HG02588 (cell line): ENCODE data around the gene CSN3.
"Not testable (repeated sequence)": the region's sequence is repeated elsewhere in the genome, so short reads cannot be mapped to it uniquely, and the experiment has no call there.

Experiments
- ATAC-seq: cut with Tn5 transposase; IDR thresholded peaks from one replicate; pipeline ENCODE4 v1.9.1; 2021; ENCODE audit warnings: mild to moderate bottlenecking, moderate library complexity; ENCODE audit not compliant: unreplicated experiment

The CSN3 gene, protein sequence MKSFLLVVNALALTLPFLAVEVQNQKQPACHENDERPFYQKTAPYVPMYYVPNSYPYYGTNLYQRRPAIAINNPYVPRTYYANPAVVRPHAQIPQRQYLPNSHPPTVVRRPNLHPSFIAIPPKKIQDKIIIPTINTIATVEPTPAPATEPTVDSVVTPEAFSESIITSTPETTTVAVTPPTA

DNA sequence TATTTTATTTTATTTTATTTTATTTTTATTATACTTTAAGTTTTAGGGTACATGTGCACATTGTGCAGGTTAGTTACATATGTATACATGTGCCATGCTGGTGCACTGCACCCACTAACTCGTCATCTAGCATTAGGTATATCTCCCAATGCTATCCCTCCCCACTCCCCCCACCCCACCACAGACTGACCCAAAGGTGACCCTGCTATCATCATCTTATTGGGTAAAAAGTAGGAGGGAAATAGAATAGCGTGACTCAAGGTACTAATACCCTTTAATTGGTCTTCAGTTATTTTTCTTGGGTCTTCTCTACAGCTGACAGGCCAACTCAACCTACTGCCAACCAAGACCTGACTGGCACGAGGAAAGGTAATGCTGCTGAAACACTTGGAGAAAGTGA is at the start of gene CSN3:
CSN3 (plus strand) TSS at position 301 of the 400 bp plus-strand sequence. CDS start 2,223 bp downstream, outside the sequence.
- ATAC-seq = not testable (repeated sequence)

DNA sequence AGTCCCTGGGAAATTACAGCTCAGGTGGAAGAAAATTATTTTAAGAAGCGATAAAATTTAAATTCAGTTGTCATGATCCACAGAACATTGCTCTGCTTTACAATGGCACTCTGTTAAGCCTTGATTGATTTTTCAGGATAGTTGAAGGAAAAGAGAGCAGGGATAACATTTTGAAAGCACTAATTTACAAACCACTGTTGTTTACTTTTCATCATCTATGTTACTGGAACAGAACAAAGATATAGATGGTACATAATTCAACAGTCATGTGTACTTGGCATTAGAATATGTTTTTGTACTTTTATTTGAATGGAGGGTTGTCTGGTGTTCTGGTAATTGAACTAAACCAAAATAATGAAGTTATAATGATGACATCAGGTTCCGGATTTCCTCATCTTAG is 49.5 kb upstream of the CSN3 start:
- no peak for ATAC-seq

DNA sequence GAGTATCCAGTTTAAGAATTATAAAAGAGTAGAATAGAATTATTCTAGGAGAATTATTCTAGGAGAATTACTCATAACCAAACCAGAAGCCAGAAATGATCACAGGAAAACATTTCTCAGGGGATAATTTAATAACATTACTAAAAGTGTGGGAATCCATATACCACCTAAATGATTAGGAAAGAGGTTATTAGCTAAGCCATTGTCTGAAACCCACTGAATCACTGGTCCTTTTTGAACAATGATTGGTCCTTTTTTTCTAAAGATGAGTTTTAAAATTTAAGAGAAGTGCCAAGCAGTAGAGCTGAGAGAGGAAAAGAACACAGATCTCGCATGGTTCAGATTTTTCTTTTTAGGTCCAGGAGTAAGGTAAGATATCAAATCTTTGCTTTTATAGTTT is 47.0 kb upstream of the CSN3 start, which contains the start of gene ODAM:
ODAM (plus strand) TSS at position 301 of the 400 bp plus-strand sequence. CDS start 819 bp downstream, outside the sequence.
- no peak for ATAC-seq

DNA sequence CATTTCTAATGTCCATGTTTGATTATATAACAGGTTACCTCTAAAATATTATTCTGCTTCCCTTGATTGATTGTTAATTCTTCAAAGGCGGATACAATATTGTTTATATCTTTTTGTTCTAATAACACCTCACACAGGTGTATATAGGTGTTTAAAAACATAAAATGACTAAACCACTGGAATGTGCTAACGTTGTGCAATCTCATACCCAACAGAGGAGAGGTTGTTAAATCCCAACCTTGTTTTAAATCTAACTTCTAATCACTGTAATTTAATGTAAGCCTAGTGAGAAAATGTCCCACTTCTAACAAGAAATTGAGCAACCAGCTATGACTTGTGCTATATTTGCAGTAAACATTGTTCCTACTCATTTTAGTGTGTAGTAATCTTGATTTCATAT is 45.5 kb upstream of the CSN3 start:
- no peak for ATAC-seq

DNA sequence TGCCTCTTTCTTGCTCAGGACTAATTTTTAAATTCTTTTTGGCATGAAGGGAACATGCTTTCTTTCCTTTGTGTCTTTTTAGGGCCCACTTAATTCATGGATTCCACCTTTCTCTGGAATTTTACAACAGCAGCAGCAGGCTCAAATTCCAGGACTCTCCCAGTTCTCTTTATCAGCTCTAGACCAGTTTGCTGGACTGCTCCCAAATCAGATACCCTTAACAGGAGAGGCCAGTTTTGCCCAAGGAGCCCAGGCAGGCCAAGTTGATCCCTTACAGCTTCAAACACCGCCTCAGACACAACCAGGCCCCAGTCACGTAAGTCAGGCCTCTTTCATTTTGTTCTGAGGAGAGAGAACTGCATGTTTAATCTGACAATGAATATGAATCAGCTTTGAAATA is 44.6 kb upstream of the CSN3 start:
- no peak for ATAC-seq

DNA sequence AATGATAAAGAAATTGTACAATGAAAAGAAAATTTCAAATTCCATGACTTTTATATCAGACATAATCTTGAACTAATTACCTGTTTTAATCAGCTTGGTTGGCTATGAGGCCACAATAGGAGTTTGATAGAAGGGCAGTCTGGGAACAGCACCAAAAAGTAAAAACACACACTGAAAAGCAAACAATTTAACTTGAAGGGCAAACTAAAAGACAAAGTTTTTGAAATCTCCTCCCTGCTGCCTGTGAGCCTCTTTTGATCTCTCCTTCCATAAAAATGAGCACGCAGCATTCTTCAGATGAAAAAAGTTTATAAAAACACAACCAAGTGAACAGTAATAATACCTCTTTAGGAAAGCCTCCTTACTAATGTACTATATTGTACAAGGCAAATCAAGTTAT is 38.8 kb upstream of the CSN3 start:
- no peak for ATAC-seq

DNA sequence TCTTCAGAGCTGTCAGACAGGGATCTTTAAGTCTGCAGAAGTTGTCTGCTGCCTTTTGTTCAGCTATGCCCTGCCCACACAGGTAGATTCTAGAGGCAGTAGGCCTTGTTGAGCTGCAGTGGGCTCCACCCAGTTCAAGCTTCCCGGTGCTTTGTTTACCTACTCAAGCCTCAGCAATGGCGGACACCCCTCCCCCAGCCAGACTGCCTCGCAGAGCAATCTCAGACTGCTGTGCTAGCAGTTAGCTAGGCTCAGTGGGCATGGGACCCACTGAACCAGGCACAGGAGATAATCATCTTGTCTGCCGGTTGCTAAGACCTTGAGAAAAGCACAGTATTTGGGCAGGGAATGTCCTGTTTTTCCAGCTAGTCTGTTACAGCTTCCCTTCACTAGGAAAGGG is 29.6 kb upstream of the CSN3 start:
- not testable (repeated sequence) for ATAC-seq

DNA sequence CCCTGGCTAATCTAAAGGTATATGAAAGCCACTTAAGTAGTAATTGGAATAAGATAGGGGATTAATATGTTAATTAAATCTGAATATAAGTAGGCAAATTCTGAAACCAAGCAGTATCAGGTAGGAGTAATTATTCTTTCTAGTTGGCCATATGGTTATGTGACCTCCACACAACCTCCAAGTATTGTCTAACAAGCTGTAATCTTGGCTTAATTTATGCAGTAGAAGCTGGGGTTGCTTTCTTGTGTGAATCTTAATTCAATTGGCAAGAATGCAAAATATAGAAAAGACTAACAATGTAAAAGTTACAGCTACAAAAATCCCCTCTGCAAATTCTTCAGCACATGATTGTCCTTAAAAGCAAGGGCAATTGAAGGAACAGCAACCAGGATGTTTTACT is 26.3 kb upstream of the CSN3 start:
- not testable (repeated sequence) for ATAC-seq

DNA sequence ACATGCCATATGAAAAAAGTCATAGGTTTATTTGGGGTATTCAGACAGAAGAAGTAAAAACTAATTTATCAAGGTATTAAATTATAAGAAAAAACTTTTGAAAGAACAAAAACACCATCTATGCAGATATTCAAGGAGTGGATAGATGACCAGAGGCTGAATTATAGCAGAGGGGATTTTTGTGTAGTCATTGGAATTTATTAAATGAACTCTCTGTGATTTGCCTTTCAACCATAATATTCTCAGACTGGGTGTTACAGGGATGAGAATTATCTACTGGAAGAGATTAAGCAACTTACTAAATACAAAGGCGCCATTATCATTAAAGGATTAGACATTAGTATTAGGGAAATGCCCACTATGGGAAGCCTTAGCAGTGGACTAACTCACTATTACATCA is 25.8 kb upstream of the CSN3 start:
- ATAC-seq = not testable (repeated sequence)

DNA sequence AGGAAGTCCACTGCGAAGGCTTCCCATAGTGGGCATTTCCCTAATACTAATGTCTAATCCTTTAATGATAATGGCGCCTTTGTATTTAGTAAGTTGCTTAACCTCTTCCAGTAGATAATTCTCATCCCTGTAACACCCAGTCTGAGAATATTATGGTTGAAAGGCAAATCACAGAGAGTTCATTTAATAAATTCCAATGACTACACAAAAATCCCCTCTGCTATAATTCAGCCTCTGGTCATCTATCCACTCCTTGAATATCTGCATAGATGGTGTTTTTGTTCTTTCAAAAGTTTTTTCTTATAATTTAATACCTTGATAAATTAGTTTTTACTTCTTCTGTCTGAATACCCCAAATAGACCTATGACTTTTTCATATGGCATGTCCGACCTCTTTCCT is 21.0 kb upstream of the CSN3 start:
- ATAC-seq = not testable (repeated sequence)

DNA sequence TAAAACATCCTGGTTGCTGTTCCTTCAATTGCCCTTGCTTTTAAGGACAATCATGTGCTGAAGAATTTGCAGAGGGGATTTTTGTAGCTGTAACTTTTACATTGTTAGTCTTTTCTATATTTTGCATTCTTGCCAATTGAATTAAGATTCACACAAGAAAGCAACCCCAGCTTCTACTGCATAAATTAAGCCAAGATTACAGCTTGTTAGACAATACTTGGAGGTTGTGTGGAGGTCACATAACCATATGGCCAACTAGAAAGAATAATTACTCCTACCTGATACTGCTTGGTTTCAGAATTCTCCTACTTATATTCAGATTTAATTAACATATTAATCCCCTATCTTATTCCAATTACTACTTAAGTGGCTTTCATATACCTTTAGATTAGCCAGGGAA is 20.6 kb upstream of the CSN3 start:
- not testable (repeated sequence) for ATAC-seq

DNA sequence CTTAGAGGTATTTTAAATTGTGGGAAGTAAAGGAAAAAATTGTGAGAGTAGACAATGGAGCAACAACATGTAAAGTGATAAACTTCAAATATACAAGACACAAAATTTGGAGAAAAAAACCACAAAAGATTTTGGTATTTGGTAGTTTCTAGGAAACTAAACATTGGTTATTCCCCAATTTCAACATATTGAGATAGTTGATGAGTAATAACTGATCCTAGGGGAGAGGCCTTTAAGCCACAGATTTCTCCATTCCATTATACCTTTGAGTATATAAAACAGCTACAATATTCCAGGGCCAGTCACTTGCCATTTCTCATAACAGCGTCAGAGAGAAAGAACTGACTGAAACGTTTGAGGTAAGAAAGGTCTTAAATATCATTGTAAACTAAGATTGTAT is 16.6 kb upstream of the CSN3 start, which contains the start of gene FDCSP:
FDCSP (plus strand) TSS at position 301 of the 400 bp plus-strand sequence. CDS start 5,071 bp downstream, outside the sequence.
- ATAC-seq = no peak

DNA sequence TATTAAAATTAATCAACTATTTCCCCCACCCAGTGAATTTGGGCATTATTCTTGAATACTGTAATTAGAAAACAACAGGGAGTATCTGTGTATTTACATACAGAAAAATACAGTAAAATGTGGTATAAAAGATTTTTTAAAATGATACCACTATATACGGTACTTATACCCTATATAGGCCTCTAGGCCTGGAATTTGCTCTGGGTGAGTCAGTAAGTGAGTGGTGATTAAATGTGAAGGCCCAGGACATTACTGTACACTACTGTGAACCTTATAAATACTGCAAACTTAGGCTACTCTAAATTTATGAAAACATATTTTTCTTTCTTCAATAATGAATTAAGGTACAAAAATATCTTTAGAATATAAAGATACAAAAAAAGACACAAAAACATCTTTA is 6.3 kb upstream of the CSN3 start:
- ATAC-seq = no peak

DNA sequence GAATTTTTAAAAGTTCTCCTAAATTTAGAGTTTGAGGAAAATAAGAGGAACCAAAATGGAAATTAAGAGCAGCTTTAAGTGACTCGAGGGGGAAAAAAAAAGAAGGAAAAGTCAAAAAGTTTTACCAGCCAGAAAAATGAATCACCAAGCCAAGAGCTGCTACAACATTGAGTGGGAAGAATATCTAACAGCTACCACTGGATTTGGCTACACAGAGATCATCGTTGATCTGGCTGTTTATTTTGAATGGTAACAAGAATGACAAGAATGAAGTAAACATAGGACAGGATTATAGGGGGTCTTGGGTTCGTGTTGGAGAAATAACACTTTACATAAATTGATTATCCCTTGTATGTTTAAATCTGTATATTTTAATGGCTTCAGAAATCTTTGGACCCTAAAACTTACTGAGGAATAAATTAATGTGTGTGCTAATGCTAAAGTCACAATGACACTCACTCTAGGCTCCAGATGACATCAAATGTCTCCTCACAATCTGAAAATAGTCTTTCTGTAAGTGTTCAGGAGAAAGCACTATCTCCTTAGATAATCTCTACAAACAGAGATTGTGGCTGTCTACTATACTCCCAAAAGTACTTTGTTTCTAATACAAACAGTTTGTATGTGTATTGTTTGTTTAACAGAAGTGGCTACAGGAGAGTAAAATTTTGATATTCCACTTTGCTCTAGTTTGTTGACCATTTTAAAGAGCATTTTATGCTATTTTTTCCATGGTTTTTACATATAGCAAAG is 3.1 kb upstream of the CSN3 start:
- ATAC-seq = no peak

DNA sequence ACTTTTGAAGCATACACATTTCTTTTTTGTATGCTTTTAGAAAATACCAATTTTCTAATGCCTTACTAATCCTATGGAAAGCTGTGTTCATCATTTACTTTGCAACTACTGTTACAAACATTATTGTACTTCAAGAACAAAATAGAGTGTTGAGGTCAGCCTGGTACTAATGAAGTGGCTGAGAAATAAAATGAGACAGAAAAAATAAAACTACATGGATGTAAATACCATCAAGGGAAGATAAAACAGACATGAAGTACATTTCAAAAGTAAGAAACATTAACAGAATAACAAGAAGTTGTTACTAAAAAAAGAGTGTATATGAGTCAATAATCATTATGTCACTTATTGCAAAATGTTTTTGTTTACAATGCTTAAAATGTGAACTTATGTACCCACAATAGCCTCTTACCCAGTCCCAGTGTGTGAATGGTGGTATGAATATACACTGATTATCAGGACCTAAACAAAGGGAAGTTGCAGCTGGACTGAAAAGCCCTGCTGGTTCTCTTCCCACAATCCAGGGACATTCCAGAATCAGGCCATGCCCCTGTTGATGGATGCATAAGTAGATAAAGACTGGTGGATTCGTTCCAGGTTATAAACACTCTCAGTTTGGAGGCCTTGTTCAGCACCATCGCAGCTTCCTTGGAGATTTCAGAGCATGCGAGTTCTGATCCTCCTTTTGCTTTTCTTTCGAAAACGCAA is 2.4 kb upstream of the CSN3 start:
- ATAC-seq = no peak

DNA sequence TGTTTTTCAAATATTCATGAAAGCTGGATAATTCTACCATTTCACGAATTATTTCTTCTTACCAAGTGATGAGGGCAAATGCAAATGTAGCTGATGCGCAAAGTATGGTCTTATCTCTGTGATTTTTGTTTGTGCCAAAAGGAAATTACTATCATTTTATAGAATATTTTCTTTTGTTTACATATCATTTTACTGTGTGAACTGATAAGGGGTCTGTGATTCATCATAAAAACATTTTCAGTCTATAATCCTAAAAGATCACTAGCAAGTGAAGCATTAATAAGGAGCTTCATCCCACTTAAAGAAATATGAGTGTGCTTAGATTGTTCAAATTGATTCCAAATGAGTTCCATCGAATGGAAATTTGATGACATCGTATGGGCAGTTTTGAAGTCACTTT is 694 bp downstream of the CSN3 start:
- no peak for ATAC-seq

DNA sequence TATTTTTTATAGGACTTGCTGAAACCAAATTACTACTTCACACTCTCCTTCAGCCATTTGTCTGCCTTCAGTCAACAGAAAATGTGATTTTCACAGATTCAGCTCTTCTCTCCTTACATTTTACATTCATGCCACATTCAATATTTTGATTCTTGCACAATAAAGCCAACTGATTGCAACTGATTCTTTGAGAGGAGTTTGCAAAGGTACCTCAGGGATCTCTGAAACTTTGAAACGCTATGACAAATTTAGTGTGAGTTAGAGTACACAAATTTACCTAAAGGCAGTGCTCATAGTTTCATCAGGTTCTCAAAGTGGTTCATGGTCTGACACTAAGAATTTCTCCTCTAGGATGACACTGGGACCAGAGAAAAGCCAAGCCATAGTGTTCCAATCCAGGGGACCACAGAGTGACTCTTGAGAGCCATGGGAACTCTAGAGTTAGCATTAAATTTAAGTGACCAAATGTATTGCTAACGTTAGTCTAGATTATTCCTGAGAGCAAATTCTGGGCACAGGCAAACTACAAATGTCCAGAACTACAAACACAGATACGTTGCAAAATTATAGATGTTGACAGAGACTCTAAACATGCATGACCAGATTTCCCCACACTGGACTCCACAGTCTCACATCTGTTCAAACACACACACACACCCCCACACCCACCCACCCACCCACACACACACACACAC is 9.0 kb downstream of the CSN3 start:
- ATAC-seq = no peak

DNA sequence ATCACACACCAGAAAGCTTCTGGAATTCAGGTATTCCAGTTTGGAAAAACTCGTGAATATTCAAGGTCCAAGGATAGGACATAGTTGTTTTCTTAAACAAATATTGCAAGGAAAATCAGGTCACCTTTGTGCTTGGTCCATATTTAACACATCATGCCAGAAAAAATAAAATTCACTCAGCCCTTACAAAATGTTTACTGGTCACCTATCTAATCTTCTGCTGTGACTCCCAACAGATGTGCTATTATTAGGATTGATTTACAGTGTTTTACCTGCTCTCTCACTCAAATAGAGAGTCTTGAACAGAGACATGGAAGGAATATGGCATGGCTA is 9.5 kb downstream of the CSN3 start:
- no peak for ATAC-seq

DNA sequence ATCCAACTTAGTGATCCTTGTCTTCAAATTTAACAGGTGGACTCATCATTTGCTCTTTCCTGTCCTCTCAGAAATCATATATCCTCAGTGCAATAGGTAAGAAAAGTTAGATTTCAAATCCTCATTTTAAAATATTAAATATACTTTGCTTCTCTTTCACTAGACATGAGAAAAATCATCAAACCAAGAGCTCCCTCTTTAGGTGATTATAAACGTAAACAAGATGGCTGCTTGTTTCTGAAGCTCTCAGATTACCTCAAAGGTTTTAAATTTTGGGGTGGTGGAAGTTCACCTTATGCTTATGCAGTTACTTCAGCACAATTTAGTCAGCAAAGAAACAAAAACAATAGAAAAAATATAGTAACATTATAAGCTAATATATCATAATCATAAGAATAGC is 27.3 kb downstream of the CSN3 start:
- ATAC-seq = no peak

DNA sequence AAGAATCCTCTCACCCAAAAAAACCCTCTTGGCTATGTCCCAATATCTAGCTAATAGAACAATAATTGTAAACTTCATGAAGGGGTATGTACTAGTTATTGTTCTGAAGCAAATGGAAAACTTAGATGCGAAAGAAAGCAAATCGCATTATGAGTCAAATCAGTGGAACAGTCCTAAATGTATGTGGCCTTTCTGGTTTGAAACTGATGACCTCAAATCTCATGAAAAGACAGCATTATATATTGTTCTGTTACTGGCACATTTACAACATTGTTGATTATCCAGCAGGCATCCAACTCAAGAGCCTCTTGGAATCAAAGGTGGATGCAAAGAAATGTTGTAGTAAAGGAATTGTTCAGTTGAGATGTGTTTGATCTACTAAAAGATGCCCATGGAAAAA is 34.7 kb downstream of the CSN3 start:
- no peak for ATAC-seq

DNA sequence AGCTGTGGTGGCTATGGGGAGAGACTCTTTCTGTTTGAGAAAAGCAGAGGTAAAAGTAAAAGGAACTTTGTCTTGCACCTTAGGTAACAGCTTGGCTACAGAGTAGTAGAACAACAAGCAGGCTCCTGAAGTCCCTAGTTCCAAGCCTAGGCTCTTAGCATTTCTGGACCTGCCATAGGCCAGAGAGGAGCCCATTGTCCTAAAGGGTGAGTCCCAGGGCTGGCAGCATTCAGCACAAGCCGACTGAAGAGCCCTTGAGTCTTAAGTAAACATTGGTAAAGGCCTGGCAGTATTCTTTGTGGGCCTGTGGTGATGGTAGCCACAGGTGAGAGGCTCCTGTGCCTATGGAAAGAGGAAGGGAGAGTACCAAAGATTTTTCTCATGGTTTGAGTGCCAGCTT is 38.2 kb downstream of the CSN3 start:
- no peak for ATAC-seq
